Bronchial epithelial cell (primary cell): ENCODE measurements around the gene CMYA5. TPM values are rescaled to one million over a fixed set of nuclear protein-coding genes. Genes with fewer than 3 reads are reported as not detected.

Source experiments
- DNase-seq: peaks from one replicate; pipeline ENCODE4 v3.0.0-alpha.2; 2010; ENCODE audit warnings: low read depth
- FAIRE-seq: peaks from 2 replicates; lab custom pipeline; 2011; peaks lifted over from hg19 to GRCh38; lab: Jason Lieb, UNC
- H3K27me3 ChIP-seq: 2 replicates; pipeline ENCODE4 v1.5.1; 2011; ENCODE audit warnings: low read length; ENCODE audit not compliant: control insufficient read depth, insufficient read depth
- H3K36me3 ChIP-seq: 2 replicates; pipeline ENCODE4 v1.5.1; 2011; ENCODE audit warnings: low read length; ENCODE audit not compliant: control insufficient read depth, insufficient read depth
- H3K4me3 ChIP-seq: 2 replicates; pipeline ENCODE4 v1.5.1; 2011; ENCODE audit warnings: mild to moderate bottlenecking, low read depth, low read length, control low read depth
- total RNA-seq: library from RNA; depleted of rRNA; stranded (reverse); fragments of >200 nt; gene quantifications from 2 replicates; pipeline ENCODE4 v1.2.1, GENCODE V29; 2014
- TF ChIP-seq, protein P1 (sequence below): IDR thresholded peaks from 2 replicates; pipeline ENCODE4 v1.5.1; 2011; ENCODE audit warnings: mild to moderate bottlenecking, moderate library complexity, low read length, control low read depth, inconsistent platforms; ENCODE audit not compliant: insufficient read depth, severe bottlenecking

The CMYA5 gene
- total RNA-seq, 1 donor from 2014 or later, result 0.26 TPM

DNA sequence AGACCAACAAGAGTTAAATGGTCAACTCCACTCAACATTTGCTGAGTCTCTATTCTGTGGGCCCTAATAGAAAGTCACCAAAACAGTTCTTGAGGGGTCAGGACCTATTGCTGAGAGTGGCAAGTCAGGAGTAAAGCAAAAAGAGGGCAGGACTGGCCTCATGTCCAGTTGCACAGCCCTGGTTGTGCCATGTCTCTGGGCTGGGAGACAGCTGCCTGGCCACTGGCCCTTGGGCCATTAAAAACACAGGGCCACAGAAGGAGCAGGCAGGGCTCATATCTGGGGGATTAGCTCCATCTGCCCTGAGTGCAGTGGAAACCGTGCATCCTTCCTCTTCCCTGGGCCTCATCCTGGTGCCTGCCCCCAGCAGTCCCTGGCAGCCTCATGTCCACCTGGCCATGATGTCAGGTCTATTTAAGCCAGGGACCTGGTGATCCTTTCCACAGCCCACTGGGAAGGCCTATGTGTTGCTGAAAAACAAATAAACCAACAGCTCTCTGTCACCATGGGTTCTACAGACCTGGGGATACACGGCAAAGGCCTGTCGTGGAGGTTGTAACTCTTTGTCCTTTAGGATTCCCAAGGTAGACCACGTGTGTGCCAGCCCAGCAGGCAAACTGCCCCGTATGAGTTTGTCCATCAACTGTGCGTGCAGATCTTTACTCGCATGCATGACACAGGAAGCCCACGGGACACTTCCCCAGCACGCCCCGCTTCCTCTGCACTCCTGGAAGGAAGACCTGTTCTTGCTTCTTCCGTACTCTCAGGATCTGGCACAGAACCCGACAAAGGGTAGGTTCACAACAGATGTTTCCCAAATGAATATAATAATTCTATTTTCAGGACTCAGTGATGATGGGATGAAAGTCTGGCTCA, 152.6 kb downstream of the CMYA5 start:
- TF ChIP-seq, protein P1, sequence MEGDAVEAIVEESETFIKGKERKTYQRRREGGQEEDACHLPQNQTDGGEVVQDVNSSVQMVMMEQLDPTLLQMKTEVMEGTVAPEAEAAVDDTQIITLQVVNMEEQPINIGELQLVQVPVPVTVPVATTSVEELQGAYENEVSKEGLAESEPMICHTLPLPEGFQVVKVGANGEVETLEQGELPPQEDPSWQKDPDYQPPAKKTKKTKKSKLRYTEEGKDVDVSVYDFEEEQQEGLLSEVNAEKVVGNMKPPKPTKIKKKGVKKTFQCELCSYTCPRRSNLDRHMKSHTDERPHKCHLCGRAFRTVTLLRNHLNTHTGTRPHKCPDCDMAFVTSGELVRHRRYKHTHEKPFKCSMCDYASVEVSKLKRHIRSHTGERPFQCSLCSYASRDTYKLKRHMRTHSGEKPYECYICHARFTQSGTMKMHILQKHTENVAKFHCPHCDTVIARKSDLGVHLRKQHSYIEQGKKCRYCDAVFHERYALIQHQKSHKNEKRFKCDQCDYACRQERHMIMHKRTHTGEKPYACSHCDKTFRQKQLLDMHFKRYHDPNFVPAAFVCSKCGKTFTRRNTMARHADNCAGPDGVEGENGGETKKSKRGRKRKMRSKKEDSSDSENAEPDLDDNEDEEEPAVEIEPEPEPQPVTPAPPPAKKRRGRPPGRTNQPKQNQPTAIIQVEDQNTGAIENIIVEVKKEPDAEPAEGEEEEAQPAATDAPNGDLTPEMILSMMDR, result no peak
- DNase-seq, result no peak

DNA sequence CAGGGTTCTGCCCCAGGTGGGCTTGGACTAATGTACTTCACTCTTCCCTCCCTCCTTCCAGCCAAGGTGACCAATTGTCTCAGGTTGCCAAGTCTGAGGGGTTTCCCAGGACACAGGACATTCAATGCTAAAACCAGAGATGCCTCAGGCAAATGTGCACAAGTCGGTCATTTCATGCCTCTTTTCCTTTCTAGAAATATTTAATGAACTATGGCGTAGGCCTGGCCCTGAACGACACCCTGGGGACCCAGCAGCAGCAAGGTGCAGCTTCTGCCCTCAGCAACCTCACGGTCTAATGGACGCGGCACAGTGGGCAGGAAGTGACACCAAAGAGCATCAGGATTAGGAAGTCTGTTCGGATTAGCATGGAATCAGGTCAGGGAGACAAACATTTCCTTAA, 153.4 kb downstream of the CMYA5 start:
- no peak for DNase-seq
- H3K36me3 ChIP-seq, result no peaks in the 10 kb centered on the region
- H3K27me3 ChIP-seq, result peaks cover 3% of the 10 kb centered on the region
- no peak overlapping the region for H3K4me3 ChIP-seq
- TF ChIP-seq, protein P1, result no peak
- no peak for FAIRE-seq

More for the DNA sequence above, 152.6 kb downstream of the CMYA5 start:
- FAIRE-seq, result no peak
- Histone ChIP-seq H3K4me3 (no peak overlapping the region), H3K36me3 (no peaks in the 10 kb centered on the region), H3K27me3 (peaks cover 3% of the 10 kb centered on the region)

DNA sequence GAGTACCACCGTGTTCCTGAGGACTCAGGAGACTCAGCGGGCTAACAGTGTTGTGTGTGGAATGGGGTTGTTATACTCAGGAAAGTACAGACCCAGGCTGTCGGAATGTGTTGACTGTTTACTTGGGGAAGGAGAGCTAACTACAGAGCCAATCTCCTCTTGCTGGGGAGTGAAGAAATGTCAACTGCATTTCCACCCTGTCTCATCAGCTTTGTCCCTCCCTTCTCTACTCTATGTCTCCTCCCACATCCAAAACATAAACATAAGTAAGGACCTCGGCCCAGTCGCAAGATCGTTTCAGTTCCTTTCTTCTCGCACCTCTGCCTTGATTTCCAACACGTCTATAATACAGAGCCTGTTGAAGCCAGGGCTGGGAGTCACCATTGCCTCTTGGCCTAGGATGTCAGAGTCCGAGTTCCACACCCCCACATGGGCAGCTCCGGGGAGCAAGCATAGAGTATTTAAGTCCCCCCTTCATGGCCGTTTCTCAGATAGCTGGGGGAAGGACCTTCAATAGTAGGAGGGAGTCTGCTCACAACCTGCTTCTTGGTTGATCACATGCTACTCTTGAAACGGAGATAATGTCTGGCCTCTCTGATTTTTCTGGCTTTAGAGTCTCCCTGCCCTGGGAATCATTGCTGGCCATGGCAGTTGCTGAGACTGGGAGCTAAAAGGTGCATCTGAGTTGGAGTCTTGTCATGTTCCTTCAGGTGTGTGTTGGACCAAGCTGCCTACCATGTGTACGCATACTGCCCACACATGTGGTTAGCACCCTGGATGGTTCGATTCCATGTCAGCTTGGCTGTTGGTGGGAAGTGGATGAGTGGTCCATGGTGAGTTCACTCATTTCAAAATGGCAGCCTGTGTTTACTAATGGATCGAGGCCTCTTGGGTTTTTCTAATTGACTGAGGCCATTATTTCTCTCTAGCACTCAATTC, 154.1 kb downstream of the CMYA5 start:
- Histone ChIP-seq H3K27me3 (peaks cover 1% of the 10 kb centered on the region), H3K36me3 (no peaks in the 10 kb centered on the region), H3K4me3 (no peak overlapping the region)
- DNase-seq (no peak), FAIRE-seq (peak; percentile 75)
- TF ChIP-seq, protein P1, result no peak

GRCh38 chr5:79844571-79844970, 154.9 kb downstream of the CMYA5 start:
- FAIRE-seq (no peak), DNase-seq (no peak)
- Histone ChIP-seq H3K27me3 (peaks cover 1% of the 10 kb centered on the region), H3K36me3 (no peaks in the 10 kb centered on the region), H3K4me3 (no peak overlapping the region)
- TF ChIP-seq, protein P1, result no peak

DNA sequence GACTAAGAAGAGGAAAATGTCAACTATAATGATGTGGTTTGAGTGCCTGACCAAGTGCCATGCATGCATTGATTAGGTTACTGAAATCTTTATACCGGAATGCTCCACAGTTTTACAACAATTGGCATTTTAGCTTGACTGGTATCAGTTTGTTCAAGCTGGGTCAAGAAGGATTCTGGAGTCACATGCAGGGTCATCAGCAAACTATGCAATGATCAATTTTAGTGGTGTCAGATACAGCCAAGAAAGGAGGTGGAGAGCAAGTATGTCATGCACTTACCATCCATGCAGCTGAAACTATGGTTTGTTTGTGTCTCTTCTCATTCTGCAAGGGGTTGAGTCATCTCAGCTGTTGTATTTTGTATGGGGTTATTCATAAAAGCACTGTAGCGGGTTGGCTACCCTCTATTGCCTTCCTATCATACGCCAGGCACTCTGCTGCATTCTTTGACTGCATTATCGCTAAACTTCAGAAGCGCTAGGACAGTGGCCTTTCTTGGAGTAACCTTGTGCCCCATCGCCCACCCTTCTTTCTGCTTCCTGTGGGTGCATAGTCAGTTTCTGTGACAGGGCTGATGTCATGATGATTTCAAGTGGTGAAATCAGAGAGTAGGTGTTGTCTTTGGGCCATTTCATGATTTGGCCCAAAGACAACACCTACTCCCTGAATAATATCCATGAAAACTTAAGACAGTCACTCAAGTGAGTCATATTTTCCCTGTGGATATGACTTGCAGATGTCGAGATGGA, 156.0 kb downstream of the CMYA5 start:
- TF ChIP-seq, protein P1, result no peak
- FAIRE-seq (peak; percentile 13), DNase-seq (peak; percentile 69)
- H3K4me3 ChIP-seq, result no peak overlapping the region
- H3K36me3 ChIP-seq, result no peaks in the 10 kb centered on the region
- H3K27me3 ChIP-seq, result peaks cover 1% of the 10 kb centered on the region
